ENCODE results near the gene DOHH.
A peak's percentile ranks its signal among the peaks of the same experiment; 100 is the strongest.

Gene DOHH, protein sequence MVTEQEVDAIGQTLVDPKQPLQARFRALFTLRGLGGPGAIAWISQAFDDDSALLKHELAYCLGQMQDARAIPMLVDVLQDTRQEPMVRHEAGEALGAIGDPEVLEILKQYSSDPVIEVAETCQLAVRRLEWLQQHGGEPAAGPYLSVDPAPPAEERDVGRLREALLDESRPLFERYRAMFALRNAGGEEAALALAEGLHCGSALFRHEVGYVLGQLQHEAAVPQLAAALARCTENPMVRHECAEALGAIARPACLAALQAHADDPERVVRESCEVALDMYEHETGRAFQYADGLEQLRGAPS

DNA sequence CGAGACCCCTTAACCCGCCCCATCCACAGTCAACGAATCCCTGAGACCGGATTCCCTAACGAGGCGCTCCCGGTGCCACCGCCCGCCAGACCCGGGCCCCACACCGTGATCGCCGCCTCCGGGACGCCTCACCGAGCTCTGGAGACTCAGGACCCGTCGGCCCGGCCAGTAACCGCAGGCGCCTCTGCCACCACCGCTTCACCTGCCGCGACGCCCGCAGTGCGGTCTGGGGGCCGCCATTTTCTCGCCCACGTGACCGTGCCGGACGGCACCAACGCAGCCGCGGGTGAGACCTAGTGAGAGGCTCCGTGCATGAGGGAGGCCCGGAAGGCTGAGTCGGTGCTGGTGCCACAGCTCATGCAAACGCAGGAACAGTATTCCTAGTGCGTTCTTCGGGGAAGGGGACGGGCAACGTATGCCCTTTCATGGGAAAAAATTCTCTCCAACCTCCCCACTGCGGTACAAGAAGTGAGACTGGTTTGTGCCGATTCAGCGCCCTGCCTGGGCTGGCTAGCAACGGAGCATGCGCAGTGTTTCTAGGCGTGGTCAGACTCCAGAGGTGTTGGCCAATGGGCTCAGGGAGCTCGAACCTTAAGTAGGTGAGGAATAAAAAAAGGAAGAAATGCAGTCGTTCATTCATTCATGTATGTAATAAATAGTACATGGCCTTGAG, at the start of gene DOHH:
DOHH (minus strand) TSS at position 246 of the 673 bp plus-strand sequence. CDS start 3,860 bp downstream, outside the sequence.
- peak; percentile 87 for DNase-seq

DNA sequence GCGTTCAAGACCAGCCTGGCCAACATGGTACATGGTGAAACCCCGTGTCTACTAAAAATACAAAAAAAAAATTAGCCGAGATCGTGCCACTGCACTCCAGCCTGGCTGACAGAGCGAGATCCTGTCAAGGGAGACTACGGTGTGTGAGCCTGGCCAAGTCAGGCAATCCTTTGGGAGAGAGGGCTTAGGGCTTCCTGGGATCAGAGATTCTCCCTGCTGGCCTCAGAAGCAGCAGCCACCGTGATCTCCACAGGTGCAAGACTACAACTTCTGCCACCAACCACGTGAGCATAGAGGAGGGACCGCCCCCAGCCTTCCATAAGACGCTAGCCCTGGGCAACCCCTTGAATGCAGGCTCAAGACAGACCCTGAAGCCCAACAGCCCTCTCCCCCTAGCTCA, 49.3 kb upstream of the DOHH start:
- DNase-seq = no peak

DNA sequence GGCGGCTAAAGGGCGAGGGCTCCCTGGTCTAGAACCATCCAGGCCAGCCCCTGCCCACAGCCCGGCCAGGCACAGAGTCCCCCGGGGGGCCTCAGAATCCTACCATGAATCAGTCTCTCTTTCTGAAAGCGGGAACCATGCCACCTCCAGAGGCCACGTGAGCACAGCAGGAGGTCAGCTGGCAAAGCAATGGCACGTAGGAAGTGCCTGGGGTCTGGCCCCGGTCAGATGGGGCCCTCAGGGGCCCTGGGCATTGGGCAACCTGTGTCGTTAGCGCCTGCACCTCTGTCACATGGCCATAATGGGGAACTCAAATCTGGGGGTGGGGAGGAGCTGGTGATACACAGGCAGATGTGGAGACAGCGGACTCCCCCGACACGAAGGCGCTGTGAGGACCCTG, 48.1 kb upstream of the DOHH start:
- DNase-seq = peak; percentile 75

DNA sequence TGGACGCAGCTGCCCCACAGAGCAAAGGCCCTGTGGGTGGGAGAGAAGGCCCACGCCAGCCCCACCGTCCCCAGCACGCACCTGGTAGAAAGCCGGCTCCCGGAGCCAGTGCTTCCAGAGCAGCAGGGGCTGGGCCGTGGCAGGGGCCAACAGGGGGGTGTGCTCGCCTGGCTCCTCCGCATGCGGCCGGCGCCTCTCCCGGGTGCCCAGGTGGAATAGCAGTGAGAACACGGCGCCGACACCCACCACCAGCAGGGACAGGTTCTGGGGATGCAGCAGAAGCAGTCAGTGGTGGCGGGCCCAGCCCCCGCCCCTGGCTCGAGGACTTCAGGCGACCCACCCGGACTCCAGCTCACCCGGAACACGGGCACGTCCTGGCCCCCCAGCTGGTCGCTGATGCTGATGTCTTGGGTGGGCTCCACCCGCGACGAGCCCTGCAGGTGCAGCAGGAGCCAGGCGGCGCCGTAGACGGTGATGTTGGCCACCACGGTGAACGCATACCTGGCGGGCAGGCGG, 47.4 kb upstream of the DOHH start:
- DNase-seq = no peak

DNA sequence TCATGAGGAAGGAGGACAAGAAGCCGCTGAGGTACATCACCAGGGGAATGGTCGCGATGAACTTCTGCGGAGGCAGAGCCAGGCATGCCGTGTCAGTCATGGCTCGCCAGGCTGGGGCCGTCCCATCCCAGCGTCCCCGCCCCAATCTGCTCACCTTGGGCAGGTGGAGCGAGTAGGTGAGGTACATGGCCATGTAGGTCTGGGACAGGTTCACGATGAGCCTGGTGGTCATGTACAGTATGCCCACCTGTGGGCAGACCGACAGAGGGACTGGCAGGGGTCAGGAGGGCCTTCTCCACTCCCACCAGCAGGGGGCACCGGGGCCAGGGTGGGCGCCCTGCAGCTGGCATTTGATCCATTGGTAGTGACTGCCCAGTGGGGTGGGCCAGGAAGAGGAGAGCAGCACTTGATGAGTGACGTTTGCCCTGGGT, 46.8 kb upstream of the DOHH start:
- no peak for DNase-seq

DNA sequence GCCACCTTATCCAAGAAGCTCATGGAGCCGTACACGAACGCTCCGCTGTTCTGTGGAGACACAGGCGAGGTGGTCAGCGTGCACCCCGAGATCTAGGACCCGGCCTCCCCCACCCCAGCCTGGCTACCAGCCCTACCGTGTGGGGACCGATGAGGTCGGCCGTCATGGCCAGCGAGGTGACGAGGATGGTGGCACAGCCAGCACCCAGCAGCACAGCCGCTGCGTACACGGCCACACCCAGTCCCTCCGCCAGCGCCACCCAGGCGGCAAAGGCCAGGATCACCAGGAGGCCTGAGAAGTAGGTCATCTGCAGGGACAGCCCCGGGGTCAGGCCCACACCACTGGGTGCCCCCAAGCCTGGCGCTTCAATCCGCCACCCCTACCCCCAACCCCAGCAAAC, 45.6 kb upstream of the DOHH start:
- no peak for DNase-seq

DNA sequence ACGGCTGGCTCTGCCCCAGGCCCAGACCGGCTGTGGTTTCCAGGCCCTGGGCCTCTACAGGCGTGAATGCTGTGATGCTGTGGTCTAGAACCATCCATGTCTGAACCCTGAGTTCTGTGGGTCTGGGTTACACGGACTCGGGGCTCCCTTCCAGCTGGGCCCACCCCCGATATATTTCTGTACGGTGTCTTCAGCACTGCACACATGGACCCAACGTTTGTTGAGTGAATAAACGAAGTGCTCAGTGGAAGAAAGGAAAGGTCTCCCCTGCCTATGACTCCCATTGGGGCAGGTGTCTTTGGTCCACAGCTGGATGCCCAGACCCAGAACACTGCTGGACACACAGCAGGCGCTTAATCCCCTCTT, 45.2 kb upstream of the DOHH start:
- no peak for DNase-seq

DNA sequence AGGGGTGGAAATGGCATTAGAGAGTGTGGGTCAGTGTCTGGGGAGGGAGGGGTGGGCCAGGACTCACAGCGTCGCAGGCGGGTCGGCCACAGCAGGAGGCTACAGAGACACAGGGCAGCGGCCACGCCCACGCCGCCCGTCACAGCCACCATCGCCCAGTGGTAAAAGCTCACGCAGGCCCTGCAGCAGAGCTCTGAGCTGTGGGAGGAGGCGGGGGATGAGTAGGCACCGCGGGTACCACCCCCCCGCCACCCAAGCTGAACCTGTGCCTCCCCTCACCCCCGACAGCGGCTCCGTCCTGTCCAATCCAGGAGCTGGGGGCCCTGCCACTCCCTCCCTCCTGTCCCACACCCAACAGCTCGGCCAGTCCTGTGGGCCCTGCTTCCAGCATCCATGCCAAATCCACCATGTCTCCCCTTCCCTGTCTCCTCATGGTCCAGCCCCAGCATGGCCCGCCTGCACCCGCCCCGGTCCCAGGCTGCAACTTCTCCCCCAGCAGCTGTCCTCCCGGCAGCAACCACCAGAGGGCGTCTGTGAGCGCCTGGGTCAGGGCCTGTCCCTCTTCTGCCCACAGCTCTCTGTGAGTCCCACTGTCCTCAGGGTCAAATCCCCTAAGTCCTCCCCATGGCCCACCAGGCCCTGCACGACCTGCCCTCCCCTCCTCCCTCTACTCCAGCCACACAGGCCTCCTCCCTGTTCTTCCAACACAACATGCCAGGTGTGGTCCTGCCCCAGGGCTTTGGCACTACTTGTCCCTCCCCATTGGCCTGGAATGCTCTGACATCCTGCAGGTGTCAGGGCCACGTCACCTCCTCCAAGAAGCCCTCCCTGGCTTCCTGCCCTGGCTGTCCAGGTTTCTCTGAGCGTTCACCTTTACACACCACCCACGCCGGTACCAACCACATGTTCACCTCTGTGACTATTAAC, 44.5 kb upstream of the DOHH start:
- no peak for DNase-seq

DNA sequence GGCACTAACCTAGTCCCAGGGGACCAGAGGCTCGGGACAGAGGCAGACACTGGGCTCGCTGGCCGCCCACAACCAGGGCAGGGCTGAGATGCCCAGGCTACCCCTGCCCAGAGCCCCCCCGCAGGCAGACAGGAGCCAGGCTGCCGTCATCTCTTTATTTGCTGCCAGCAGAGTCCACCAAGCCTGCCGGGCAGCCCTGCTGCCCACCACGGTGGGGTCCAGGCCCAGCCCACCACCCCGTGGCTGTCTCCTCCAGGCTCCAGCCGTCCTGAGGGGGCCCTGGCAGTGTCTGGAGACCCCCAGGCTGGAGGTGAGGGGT, 43.5 kb upstream of the DOHH start:
- DNase-seq = no peak

DNA sequence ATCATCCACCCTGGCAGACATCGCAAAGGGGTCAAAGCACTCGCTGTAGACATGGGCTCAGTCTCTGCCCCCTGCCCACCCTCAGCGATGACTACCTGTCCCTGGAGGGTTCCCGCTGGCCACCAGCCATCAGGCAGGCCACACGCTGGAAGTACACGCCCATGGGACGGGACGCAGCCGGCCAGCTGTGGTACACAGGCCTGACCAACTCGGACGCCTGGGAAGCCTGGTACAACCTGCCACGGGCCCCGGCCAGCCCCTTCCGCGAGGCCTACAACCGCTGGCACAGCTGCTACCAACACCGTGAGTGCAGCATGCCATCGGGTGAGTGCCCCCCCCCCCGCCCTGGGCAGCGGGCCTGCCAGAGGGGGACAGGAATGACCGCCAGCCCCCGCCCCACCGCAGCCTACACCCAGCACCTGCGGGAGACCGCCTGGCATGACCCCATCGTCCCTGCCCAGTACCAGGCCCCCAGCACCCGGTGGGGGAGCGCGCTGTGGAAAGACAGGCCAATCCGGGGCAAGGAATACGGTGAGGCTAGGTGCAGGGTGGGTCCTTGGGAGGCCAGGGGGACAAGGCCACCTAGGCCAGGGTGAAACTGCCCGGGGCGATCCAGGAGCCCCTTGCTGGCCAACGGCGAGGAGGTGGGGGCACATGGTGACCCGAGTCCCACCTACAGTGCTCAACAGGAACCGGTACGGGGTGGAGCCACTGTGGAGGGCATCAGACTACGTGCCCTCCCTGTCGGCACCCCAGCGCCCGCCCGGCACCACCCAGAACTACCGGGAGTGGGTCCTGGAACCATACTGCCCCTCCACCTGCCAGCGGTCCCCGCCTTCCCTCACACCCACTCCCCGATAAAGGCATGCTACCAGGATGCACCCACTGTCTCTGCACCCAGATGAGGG, 42.9 kb upstream of the DOHH start:
- DNase-seq = no peak

DNA sequence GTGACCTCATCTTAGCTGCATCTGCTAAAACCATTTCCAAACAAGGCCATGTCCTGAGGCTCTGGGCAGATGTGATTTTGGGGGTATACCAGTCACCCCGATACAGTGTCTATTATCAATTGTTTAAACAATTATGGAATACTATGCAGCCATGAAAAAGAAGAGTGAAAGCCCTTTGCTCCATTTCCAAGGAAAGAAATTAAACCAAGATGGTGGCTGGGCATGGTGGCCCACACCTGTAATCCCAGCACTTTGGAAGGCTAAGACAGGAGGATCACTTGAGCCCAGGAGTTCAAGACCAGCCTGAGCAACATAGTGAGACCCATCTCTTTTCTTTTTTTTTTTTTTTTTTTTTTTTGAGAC, 39.3 kb upstream of the DOHH start:
- no peak for DNase-seq

DNA sequence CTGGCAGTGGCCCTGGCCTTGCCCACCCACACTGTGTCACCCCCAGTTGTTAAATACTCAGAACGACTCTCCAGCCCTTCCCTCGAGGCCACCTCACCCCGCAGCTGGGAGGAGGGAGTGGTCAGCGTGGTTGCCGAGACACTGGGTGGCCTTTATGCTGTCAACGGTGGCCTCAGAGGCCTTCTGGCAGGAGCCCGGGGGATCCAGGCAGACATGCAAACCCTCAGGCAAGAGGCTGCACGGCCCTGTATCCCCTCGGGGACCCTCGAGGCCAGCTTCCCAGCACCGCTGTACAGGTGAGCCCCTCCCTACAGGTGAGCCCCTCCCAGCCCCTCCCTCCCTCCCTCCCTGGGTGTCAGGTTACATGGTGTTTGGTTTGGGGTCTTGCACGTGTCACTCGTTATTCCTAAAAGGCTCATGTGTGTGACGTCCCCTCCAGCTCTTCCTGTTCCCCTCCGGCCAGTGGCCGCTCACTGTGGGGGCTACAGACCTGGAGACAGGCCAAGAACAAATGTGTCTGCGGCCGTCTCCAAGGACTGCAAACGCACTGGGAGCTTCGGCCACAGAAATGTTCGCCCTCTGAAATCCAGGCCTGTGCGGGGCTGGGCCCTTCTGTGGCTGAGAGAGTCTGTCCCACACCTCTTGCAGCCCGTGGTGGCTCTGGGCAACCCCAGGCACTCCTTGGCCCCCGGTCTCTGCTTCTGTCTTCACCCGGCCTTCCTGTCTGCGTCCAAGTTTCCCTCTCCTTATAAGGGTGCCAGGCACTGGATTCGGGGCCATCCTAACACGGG, 38.7 kb upstream of the DOHH start, which contains the start of gene TEKTIP1:
TEKTIP1 (plus strand) TSS at position 210 of the 791 bp plus-strand sequence; CDS start at position 214, 4 bp downstream.
- no peak for DNase-seq

DNA sequence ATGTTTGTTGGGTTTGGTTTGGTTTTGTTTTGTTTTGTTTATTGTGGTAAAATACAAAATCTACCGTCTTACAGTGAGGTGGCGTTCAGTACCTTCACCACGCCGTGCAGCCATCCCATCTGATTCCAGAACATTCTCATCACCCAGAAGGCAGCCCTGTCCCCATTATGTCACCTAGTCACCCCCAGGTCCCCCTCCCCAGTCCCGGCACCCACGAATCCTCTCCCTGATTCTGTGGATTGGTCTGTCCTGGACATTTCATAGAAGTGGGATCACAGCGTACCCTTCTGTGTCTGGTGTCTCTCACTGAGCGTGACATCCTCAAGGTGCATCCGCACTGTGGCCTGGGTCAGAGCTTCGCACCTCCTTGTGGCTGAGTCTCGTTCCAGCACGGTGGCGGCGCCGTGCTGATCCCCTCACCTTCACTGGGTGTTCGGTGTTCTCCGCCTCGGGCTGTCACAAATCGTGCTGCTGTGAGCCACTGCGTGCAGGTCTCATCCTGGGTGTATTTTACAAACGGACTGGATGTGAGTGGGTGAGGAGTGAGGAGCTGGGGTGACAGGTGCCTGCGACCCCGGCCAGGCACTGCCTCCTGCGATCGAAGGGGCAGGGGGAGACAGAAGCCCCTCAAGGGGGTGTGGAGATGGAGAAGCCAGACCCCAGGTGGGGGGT, 37.9 kb upstream of the DOHH start:
- DNase-seq = no peak

DNA sequence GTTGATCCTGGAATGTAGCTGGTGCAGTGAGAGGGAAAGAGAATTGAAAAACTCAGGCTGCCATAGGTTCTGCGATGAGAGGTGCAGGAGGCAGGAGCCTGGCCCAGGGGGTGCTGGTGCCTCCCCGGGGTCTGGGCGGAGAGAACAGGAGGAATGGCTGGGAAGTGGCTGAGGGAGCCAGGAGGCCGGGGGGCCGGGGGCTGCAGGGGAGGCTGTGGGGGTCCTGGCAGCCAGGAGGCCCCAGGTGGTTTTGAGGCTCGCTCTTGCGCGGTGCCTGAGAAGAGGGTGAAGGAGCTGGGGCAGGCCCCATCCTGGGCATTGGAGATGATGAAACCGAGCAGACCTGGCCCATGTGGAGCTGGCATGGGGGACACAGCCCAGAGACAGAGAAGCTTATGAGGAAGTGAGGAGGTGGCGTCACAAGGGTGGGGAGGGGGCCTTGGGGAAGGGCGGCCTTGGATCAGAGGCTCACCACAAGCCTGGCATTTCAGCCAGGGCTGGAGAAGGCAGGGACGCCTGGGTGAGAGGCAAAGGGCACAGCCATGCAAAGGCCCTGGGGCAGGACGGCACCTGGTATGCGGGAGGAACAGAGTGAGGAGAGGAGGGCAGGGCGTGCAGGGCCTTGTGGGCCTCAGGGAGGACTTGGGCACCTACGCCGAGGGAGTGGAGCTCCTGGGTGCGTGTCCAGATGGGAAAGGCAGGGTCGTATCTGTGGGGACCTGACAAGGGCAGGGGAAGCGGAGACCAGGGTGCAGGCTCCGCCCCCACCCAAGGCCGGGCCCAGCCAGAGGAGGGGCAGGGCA, 37.2 kb upstream of the DOHH start:
- no peak for DNase-seq

DNA sequence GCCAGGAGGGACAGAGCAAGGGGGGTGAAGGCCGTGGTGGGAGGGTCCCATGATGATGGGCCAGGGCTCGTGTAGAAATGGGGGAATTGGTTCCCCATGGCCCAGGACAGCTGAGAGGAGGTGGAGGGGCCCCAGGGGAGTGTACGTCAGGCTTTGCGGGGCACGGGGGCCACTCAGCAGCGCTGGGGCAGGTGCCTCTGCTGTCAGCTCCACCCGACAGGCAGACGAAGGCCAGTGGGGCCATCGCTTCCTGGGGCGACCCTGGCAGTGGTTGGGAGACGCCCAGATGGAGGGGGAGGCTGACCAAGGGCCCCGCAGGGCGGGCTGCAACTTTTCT, 36.6 kb upstream of the DOHH start:
- DNase-seq = no peak

DNA sequence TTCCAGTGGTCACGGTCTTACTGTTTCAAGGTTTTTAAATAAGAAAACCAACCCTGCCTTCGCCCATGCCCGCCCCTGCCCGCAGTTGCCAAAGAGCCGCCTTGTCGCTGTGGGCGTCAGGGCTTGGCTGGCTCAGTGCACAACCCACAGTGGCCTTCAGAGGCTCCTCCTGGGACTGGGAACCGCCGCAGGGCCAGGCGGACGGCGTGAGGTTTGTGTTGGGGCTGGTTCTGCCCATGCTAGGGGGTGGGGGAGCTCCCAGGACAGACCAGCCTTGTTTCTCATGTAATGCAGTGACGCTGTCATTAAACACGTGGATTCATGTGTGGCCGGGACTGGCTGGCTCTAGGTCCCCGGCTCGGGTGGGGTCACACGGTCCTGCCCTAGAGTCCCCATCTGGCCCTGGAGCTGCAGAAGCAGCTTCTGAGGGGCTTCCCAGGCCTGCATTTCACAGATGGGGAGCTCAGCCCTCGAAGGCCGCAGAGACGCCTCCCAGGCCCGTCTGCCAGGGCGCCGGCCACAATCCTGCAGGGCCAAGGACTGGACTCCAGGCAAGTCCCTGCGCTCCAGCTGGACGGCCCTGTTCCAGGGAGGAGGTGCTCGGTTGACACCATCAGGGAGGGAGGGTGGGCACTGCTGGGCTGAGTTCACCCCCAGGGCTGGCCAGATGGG, 36.1 kb upstream of the DOHH start:
- DNase-seq = no peak

DNA sequence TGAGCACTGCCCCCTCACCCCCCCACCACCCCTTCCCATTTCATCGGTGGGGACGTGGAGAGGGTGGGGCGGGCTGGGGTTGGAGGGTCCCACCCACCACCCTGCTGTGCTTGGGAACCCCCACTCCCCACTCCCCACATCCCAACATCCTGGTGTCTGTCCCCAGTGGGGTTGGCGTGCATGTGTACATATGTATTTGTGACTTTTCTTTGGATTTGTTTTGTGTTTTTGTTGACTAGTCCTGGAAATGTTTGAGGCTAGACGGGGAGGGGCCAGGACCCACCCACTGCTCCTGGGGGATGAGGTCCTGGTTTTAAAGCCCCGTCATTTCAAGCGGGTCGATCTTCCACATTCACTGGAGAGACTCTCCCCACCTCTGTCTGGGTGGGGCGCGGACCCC, 35.5 kb upstream of the DOHH start:
- no peak for DNase-seq

DNA sequence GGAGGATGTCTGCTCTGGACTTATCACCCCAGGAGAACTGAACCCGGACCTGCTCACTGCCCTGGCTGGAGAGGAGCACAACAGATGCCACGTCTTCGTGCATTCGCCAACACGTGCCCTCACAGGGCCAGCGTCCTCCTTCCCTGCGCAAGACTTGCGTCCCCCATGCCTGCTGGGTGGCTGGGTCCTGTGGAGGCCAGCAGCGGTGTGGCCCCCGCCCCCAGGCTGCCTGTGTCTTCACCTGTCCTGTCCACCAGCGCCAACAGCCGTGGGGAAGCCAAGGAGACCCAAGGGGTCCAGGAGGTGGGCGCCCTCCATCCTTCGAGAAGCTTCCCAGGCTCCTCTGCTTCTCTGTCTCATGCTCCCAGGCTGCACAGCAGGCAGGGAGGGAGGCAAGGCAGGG, 35.1 kb upstream of the DOHH start:
- no peak for DNase-seq

DNA sequence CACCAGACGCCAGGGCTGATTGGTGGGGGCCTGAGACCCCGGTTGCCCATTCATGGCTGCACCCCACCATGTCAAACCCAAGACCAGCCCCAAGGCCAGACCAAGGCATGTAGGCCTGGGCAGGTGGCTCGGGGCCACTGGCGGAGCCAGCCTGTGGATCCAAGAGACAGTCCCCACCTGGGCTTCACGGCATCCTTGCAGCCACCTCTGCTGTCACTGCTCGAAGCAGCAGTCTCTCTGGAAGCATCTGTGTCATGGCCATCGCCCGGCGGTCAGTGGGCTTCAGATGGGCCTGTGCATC, 34.7 kb upstream of the DOHH start:
- no peak for DNase-seq

Data from GF-D8 (cell line).